Mesendoderm (in vitro differentiated cells): ENCODE data around the gene TDO2.

ENCODE experiments used
- DNase-seq: peaks from one replicate; pipeline ENCODE4 v3.0.0; 2013
- H2AK5ac ChIP-seq: 2 replicates; pipeline ENCODE4 v1.6.1; 2013; ENCODE audit warnings: low read length, inconsistent platforms
- H2BK120ac ChIP-seq: 2 replicates; pipeline ENCODE4 v1.6.1; 2013; ENCODE audit warnings: low read depth, mild to moderate bottlenecking, low read length, moderate library complexity, mixed read lengths
- H2BK15ac ChIP-seq: replicated peaks from 2 replicates; pipeline ENCODE4 v1.6.1; 2013; ENCODE audit warnings: low read depth, mild to moderate bottlenecking, moderate library complexity
- H2BK5ac ChIP-seq: 2 replicates; pipeline ENCODE4 v1.6.1; 2013; ENCODE audit warnings: low read length, inconsistent platforms
- H3K18ac ChIP-seq: 2 replicates; pipeline ENCODE4 v1.6.1; 2013; ENCODE audit warnings: mild to moderate bottlenecking, low read length, mixed read lengths
- H3K23ac ChIP-seq: one replicate; pipeline ENCODE4 v1.6.1; 2013; ENCODE audit warnings: low read length
- H3K27ac ChIP-seq: 2 replicates; pipeline ENCODE4 v1.5.1; 2013; ENCODE audit warnings: low read depth, mild to moderate bottlenecking, inconsistent platforms, low read length, moderate library complexity
- H3K27me3 ChIP-seq: 2 replicates; pipeline ENCODE4 v1.6.1; 2013; ENCODE audit warnings: low read length, control low read depth, mild to moderate bottlenecking, inconsistent platforms; ENCODE audit not compliant: insufficient read depth, poor library complexity
- H3K36me3 ChIP-seq: 2 replicates; pipeline ENCODE4 v1.6.1; 2013; ENCODE audit warnings: low read length, inconsistent platforms; ENCODE audit not compliant: control insufficient read depth, insufficient read depth
- H3K4ac ChIP-seq: one replicate; pipeline ENCODE4 v1.6.1; 2013; ENCODE audit warnings: low read depth, mild to moderate bottlenecking, low read length, moderate library complexity
- H3K4me1 ChIP-seq: 2 replicates; pipeline ENCODE4 v1.6.1; 2013; ENCODE audit warnings: low read depth, low read length, inconsistent platforms; ENCODE audit not compliant: control insufficient read depth
- H3K4me2 ChIP-seq: 2 replicates; pipeline ENCODE4 v1.6.1; 2013; ENCODE audit warnings: low read length
- H3K4me3 ChIP-seq: 2 replicates; pipeline ENCODE4 v1.5.1; 2013; ENCODE audit warnings: mild to moderate bottlenecking, low read length
- H3K56ac ChIP-seq: one replicate; pipeline ENCODE4 v1.6.1; 2013; ENCODE audit warnings: low read length
- H3K79me1 ChIP-seq: 2 replicates; pipeline ENCODE4 v1.6.1; 2013; ENCODE audit warnings: low read length, inconsistent platforms
- H3K79me2 ChIP-seq: 2 replicates; pipeline ENCODE4 v1.6.1; 2013; ENCODE audit warnings: mild to moderate bottlenecking, low read length; ENCODE audit not compliant: control insufficient read depth, insufficient read depth
- H3K9ac ChIP-seq: 2 replicates; pipeline ENCODE4 v1.6.1; 2013; ENCODE audit warnings: low read length, inconsistent platforms
- H4K5ac ChIP-seq: one replicate; pipeline ENCODE4 v1.6.1; 2013; ENCODE audit warnings: low read length
- H4K8ac ChIP-seq: one replicate; pipeline ENCODE4 v1.6.1; 2013; ENCODE audit warnings: low read depth, mild to moderate bottlenecking, control low read depth, low read length, moderate library complexity
- WGBS: extraction: QIAGEN DNeasy Blood & Tissue Kit; methylation state at CpG from one replicate; pipeline ENCODE4 v1.1.7; 2013; ENCODE audit warnings: low lambda C conversion rate, missing lambda C conversion rate; ENCODE audit not compliant: insufficient coverage; ENCODE audit errors: extremely low coverage; 5-methylcytosine and 5-hydroxymethylcytosine counted together

The TDO2 gene

GRCh38 chr4:155899891-155900290, 3.6 kb upstream of the TDO2 start:
- Histone ChIP-seq H3K4me3 (no peak overlapping the region), H3K79me1 (no peaks in the 10 kb centered on the region), H2AK5ac (no peak overlapping the region), H4K5ac (no peak overlapping the region), H3K9ac (no peak overlapping the region), H3K4me2 (no peak overlapping the region), H3K4ac (no peak overlapping the region), H2BK120ac (no peak overlapping the region), H3K79me2 (no peaks in the 10 kb centered on the region), H4K8ac (no peak overlapping the region), H3K18ac (no peak overlapping the region), H3K56ac (no peak overlapping the region), H3K23ac (no peak overlapping the region), H3K27me3 (no peaks in the 10 kb centered on the region), H3K4me1 (no peaks in the 10 kb centered on the region), H3K27ac (no peak overlapping the region), H2BK5ac (no peak overlapping the region), H3K36me3 (no peaks in the 10 kb centered on the region), H2BK15ac (no peak overlapping the region)
- no peak for DNase-seq
- WGBS = no CpG with 5 or more reads among the region's 3 CpGs

GRCh38 chr4:155900381-155900780, 3.1 kb upstream of the TDO2 start:
- H2BK120ac ChIP-seq = no peak overlapping the region
- no peak overlapping the region for H3K23ac ChIP-seq
- no peak overlapping the region for H2BK5ac ChIP-seq
- no peaks in the 10 kb centered on the region for H3K79me2 ChIP-seq
- H3K4me3 ChIP-seq = no peak overlapping the region
- H3K27ac ChIP-seq = peak overlapping the region; percentile 17
- no peaks in the 10 kb centered on the region for H3K4me1 ChIP-seq
- no peak overlapping the region for H3K4ac ChIP-seq
- peak; percentile 66 for DNase-seq
- no CpG with 5 or more reads among the region's 1 CpG for WGBS
- no peak overlapping the region for H2AK5ac ChIP-seq
- no peaks in the 10 kb centered on the region for H3K79me1 ChIP-seq
- no peaks in the 10 kb centered on the region for H3K27me3 ChIP-seq
- H3K9ac ChIP-seq = no peak overlapping the region
- no peak overlapping the region for H3K4me2 ChIP-seq
- H3K36me3 ChIP-seq = no peaks in the 10 kb centered on the region
- no peak overlapping the region for H2BK15ac ChIP-seq
- no peak overlapping the region for H4K8ac ChIP-seq
- no peak overlapping the region for H4K5ac ChIP-seq
- H3K56ac ChIP-seq = no peak overlapping the region
- H3K18ac ChIP-seq = no peak overlapping the region

DNA sequence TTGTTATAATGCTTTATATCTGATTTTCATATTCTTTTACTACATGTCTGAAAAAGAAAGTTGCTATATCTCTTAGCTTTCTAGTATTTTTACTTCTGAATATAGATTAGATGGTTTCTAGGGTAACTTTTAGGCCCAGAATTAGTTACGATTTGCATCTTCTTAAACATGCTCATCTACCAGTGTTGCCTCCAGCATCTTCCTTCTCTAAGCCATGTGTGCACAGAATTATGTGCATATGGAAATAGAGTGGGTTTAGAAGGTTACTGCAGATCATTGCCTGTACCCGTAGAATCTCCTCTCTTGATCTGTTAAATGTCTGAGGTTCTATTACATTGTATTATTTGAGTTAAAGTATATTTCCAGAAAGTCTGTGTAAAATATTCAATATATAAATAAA, 2.5 kb upstream of the TDO2 start:
- H3K4me1 ChIP-seq = no peaks in the 10 kb centered on the region
- H3K27ac ChIP-seq = no peak overlapping the region
- no peak overlapping the region for H2BK15ac ChIP-seq
- H3K23ac ChIP-seq = no peak overlapping the region
- no peak overlapping the region for H4K5ac ChIP-seq
- H3K9ac ChIP-seq = no peak overlapping the region
- H3K27me3 ChIP-seq = no peaks in the 10 kb centered on the region
- no peak overlapping the region for H2AK5ac ChIP-seq
- H3K79me2 ChIP-seq = no peaks in the 10 kb centered on the region
- H3K4me3 ChIP-seq = no peak overlapping the region
- H2BK5ac ChIP-seq = no peak overlapping the region
- no CpG with 5 or more reads among the region's 2 CpGs for WGBS
- H4K8ac ChIP-seq = no peak overlapping the region
- H3K36me3 ChIP-seq = no peaks in the 10 kb centered on the region
- H3K4ac ChIP-seq = no peak overlapping the region
- H3K56ac ChIP-seq = no peak overlapping the region
- H3K18ac ChIP-seq = no peak overlapping the region
- no peak for DNase-seq
- H3K4me2 ChIP-seq = no peak overlapping the region
- H3K79me1 ChIP-seq = no peaks in the 10 kb centered on the region
- no peak overlapping the region for H2BK120ac ChIP-seq

DNA sequence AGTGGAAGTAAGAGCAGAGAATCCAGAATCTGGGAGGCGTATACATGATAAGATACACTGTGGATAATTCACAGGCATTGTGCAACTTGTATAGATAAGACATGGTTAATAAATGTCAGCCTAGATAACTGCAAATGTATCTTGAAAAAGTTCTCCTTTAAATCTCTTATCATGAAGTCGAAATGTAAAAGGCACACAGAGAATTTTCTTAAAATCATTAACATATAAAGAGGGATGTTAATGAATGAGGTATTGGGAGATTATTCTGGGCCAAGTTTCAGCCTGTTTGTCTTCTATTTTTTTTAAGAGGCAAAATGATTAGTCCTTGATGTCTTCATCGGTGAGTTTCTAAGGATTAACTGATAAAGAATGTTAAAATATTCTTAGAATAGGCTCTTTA, 835 bp downstream of the TDO2 start:
- no peak overlapping the region for H3K27ac ChIP-seq
- H3K4me3 ChIP-seq = no peak overlapping the region

GRCh38 chr4:155906554-155907247, 3.2 kb downstream of the TDO2 start:
- no peak for DNase-seq
- Histone ChIP-seq H4K5ac (no peak overlapping the region), H2AK5ac (no peak overlapping the region), H2BK5ac (no peak overlapping the region), H3K4me3 (no peak overlapping the region), H3K4ac (no peak overlapping the region), H3K23ac (no peak overlapping the region), H3K4me2 (no peak overlapping the region), H2BK120ac (no peak overlapping the region), H3K36me3 (no peaks in the 10 kb centered on the region), H2BK15ac (no peak overlapping the region), H3K4me1 (no peaks in the 10 kb centered on the region), H3K27ac (no peak overlapping the region), H3K79me1 (no peaks in the 10 kb centered on the region), H3K79me2 (no peaks in the 10 kb centered on the region), H3K9ac (no peak overlapping the region), H3K56ac (no peak overlapping the region), H4K8ac (no peak overlapping the region), H3K18ac (no peak overlapping the region), H3K27me3 (no peaks in the 10 kb centered on the region)
- WGBS = no CpG with 5 or more reads among the region's 6 CpGs

More for the DNA sequence above, 835 bp downstream of the TDO2 start:
- Histone ChIP-seq H4K5ac (no peak overlapping the region), H3K4me1 (no peaks in the 10 kb centered on the region), H2BK120ac (no peak overlapping the region), H3K4ac (no peak overlapping the region), H3K9ac (no peak overlapping the region), H3K27me3 (no peaks in the 10 kb centered on the region), H3K4me2 (no peak overlapping the region), H3K23ac (no peak overlapping the region), H3K79me2 (no peaks in the 10 kb centered on the region), H4K8ac (no peak overlapping the region), H3K79me1 (no peaks in the 10 kb centered on the region), H2AK5ac (no peak overlapping the region), H3K56ac (no peak overlapping the region), H3K36me3 (no peaks in the 10 kb centered on the region), H2BK15ac (no peak overlapping the region), H2BK5ac (no peak overlapping the region), H3K18ac (no peak overlapping the region)
- DNase-seq = no peak
- no CpG with 5 or more reads among the region's 3 CpGs for WGBS

DNA sequence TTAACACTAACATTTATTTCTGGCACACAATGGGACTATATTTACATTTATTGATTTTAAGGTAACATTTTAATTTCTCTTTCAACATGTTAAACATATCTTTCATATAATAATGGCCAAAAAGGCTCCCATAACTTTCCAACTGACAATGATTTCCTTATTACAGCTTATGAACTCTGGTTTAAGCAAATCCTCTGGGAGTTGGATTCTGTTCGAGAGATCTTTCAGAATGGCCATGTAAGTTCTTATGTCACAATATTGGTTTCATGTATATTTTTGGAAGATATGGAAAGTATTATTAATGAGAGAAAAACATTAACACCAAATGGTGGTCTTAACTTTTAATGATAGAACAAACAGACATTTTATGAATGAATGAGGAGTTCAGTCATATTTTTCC, 4.1 kb downstream of the TDO2 start:
- H3K36me3 ChIP-seq = no peaks in the 10 kb centered on the region
- no peak overlapping the region for H2BK5ac ChIP-seq
- no peak overlapping the region for H2AK5ac ChIP-seq
- H3K4me3 ChIP-seq = no peak overlapping the region
- H3K27ac ChIP-seq = no peak overlapping the region
- no peak overlapping the region for H3K4me2 ChIP-seq
- WGBS = no CpG with 5 or more reads among the region's 1 CpG
- no peaks in the 10 kb centered on the region for H3K27me3 ChIP-seq
- H3K56ac ChIP-seq = no peak overlapping the region
- no peak overlapping the region for H3K18ac ChIP-seq
- no peak overlapping the region for H2BK15ac ChIP-seq
- H3K23ac ChIP-seq = no peak overlapping the region
- no peaks in the 10 kb centered on the region for H3K4me1 ChIP-seq
- DNase-seq = no peak
- no peak overlapping the region for H3K4ac ChIP-seq
- H4K8ac ChIP-seq = no peak overlapping the region
- no peaks in the 10 kb centered on the region for H3K79me1 ChIP-seq
- no peak overlapping the region for H4K5ac ChIP-seq
- no peaks in the 10 kb centered on the region for H3K79me2 ChIP-seq
- no peak overlapping the region for H2BK120ac ChIP-seq
- no peak overlapping the region for H3K9ac ChIP-seq
